ENCODE results near the gene CDRT15.

DNA sequence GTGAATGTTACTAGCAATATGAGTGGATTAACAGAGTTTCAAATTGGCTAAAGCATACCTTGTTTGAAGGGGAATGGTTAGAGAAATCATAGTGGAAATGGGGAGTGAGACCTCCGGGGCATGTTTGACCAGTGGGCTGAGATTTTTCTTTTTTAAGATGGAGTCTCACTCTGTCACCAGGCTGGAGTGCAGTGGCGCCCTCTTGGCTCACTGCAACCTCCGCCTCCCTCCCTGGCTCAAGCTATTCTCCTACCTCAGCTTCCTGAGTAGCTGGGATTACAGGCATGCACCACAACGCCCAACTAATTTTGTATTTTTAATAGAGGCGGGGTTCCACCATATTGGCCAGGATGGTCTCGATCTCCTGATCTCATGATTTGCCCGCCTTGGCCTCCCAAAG is 9.6 kb downstream of the CDRT15 start:
- TF ChIP-seq, protein P1, sequence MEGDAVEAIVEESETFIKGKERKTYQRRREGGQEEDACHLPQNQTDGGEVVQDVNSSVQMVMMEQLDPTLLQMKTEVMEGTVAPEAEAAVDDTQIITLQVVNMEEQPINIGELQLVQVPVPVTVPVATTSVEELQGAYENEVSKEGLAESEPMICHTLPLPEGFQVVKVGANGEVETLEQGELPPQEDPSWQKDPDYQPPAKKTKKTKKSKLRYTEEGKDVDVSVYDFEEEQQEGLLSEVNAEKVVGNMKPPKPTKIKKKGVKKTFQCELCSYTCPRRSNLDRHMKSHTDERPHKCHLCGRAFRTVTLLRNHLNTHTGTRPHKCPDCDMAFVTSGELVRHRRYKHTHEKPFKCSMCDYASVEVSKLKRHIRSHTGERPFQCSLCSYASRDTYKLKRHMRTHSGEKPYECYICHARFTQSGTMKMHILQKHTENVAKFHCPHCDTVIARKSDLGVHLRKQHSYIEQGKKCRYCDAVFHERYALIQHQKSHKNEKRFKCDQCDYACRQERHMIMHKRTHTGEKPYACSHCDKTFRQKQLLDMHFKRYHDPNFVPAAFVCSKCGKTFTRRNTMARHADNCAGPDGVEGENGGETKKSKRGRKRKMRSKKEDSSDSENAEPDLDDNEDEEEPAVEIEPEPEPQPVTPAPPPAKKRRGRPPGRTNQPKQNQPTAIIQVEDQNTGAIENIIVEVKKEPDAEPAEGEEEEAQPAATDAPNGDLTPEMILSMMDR (optimal IDR thresholded peaks at IDR 0.05 in 1 of 3, IDR thresholded peaks at IDR 0.05 in 1 of 3, conservative IDR thresholded peaks at IDR 0.05 in 1 of 3; ENCODE audit: extremely low read depth in 1 of 3, insufficient read depth in 2 of 3, low read length in 3 of 3), result no peak
- TF ChIP-seq EZH2 (IDR thresholded peaks at IDR 0.05; ENCODE audit: low read length), result no peak
